HG02840 (cell line): Measurements from ENCODE around the gene IGLL1.
"Not testable (repeated sequence)": the region's sequence is repeated elsewhere in the genome, so short reads cannot be mapped to it uniquely, and the experiment has no call there.

ENCODE experiments used
- ATAC-seq: cut with Tn5 transposase; IDR thresholded peaks from one replicate; pipeline ENCODE4 v1.9.1; 2021; ENCODE audit warnings: mild to moderate bottlenecking, moderate library complexity, moderate number of reproducible peaks; ENCODE audit not compliant: unreplicated experiment, low FRiP score

IGLL1 gene

DNA sequence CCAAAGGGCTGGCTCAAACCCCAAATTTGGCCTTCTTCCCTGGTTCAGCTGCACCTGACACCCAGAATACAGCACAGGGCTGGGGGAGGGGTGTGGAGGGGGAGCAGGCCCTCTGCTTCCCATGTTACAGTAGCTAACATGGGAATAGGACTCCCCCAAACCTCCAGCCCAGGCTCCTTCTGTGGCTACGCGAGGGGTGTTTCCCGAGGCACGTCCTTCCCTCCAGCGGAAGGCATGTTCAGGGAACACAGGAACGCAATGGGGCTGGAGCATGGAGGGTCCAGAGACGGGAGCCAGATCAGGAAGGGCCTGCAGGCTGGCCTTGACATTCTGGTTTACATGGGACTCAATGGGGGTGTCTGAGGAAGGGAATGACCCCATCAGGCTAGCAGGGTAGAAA is 11.8 kb upstream of the IGLL1 start:
- no peak for ATAC-seq

DNA sequence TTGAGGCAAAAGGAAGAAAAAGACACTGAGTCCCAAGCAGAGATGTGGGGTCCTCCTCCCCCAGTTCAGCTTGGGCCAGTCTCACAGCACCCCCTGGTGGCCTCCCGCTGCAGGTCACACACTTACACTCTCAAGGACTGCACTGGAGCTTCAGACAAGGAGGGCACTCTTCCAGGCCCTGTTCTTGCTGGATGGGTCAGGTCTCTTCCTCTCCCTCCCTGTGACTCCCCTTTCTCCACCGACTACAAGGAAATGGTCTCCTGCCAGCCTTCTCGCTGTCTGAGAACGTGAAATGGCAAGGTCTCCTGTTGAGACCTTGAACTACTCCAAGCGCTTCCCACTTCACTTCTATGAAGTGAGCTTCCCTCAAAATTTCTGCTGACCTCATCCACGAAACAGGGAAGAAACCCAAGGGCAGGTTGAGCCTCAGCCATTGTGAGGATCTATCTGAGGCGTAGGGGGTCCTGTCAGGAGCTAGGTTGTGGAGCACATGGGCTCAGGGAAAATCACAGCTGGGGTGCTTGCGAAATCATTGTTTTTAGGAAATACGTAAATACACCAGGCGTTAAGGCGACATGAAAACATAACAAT is 11.2 kb upstream of the IGLL1 start:
- ATAC-seq: no peak

DNA sequence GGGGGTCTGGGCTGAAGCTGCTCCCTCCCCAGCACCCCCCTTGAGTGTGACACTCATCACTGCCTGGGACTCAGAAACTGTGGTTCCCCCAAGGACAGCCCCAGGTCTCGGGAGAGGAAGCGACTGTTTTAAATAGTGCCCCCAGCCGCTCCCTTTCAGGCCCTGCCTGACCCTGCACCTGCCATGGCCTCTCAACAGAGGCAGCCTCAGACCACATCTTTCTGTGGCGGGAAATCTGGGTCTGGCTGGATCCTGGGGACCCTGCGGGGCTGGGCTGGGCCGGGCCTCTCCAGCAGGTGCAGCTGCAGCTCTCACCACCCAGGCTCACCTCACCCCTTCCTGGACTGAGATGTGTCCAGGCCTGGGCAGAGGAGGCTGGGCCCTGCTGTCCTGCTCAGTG is 3.7 kb upstream of the IGLL1 start:
- ATAC-seq: no peak

DNA sequence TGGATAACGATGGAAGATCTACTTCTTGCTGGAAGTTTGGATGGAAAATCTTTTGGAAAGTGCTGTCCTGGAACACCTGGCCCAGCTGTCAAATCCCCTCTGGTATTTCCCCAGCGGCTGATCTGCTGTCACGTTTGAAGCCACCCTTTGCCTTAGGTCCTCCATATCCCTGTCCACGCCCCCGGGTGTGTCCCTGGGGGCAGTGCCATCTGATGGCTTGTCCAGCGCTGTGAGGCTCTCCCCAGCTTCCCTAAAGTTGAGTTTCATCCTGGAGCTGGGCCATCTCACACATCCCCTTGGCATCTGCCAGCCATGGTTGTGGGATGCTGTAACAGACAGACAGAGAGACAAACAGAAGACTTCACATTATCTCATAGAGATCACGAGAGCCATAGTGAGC is 3.1 kb upstream of the IGLL1 start:
- ATAC-seq: no peak

DNA sequence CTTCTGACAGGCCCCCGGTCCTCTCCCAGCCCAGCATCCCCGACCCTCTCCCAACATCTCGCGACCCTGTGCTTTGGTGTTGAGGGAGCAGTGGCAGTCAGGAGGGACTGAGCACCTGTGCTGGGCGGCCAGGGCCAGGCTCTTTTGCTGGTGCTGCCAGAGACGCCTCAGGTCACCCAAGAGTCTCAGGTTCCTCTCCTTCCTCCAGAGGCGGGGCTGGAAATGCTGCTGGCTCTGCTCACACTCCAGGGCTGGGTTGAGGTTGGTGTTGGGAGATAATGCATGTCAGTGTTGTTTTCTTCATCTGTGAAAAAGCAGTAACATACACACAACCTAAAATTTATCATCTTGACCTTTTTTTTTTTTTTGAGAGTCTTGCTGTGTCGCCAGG is 1.2 kb upstream of the IGLL1 start:
- no peak for ATAC-seq

DNA sequence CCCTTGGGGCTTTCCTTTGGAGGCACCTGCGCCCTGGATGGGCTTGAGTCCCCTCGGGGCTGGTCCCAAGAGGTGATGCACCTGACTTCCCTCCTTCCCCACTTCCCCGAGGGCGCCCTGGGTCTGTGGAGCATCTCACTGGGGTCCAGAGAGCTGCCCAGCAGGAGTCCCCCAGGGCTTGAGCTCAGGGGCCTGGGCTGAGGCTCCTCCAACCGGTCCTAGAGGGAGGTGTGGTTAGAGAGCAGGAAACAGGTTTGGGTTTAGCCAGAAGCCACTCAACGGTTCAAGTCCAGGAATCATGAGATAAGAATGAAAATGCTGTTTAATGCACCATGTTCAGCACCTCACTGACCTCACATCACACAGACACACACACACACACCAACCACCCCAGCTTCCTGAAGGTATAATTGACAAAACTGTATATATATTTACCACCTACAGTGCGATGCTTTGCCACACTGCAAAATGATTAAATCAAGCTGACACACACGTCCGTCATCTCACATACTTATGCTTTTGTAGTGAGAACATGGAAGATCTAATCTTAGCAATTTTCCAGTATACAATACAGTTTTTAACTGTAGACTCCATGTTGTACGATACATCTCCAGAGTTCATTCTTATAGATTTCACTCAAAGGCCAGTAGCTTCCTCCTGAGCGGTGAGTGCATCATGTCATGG is 628 bp upstream of the IGLL1 start:
- ATAC-seq: no peak

DNA sequence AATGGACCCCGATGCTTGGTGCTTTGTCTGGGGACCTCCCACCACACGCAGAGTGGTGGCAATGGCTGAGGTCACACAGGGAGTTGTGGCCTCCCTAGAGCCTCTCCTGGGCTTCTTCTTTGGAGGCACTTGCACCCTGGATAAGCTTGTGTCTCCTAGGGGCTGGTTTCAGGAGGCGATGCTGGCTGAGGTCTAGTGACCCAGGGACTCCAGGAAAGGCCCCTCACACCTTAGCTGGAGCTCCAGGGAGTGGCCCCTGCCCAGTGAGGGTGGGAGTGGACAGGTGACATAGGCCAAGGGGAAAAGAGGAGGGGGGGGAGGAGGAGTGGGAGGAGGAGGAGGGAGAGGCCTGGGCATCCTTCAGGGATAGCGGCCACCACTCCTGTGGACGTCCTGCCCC is 810 bp downstream of the IGLL1 start:
- ATAC-seq: no peak

DNA sequence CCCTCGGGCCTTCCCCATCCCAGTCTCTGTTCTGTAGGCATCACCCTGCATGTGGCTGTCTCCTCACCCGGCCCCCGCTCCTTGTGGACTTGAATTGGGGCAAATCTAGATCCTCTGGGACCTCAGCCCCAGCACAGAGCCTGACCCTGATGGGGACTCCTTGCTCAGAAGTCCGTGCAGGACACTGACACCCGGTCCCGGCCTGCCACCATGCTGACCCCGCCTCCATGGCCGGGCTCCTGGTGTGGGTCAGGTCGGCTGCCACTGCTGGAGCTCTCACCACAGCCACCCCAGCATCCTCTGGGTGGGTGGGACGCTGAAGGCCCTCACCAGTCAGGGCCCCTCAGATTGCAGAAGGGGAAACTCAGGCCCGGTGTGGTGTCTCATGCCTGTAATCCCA is 1.8 kb downstream of the IGLL1 start:
- ATAC-seq: no peak

DNA sequence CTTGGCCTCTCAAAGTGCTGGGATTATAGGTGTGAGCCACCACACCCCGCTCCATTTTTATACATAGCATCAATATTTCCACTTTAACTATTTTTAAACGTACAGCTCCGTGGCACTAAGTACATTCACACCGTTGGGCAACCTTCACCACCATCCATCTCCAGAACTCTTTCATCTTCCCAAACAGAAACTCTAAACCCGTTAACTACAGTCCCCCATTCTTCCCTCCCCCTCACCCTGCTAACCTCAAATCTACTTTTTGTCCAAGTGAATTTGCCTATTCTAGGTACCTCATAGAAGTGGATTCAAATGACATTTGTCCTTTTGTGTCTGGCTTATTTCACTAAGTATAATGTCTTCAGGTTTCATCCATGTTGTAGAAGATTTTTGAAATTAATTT is 3.4 kb downstream of the IGLL1 start:
- ATAC-seq: no peak

DNA sequence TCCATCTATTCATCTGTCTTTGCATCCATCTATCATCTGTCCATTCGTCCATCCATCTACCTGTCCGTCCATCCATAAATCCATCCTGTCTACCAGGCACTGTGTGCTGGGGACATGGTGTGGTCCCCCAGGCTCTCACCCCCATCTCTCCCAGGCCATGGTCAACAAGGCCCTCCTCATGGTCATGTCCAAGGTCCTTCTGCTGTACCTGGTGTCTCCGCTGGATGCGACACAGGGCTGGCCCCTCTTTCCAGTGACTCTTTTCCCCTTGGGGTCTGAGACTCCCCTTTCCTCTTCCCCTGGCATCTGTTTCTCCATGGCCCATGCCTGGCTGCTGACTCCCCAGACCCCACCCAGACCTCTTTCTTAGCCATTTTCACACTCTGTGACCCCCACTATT is 4.5 kb downstream of the IGLL1 start:
- no peak for ATAC-seq

DNA sequence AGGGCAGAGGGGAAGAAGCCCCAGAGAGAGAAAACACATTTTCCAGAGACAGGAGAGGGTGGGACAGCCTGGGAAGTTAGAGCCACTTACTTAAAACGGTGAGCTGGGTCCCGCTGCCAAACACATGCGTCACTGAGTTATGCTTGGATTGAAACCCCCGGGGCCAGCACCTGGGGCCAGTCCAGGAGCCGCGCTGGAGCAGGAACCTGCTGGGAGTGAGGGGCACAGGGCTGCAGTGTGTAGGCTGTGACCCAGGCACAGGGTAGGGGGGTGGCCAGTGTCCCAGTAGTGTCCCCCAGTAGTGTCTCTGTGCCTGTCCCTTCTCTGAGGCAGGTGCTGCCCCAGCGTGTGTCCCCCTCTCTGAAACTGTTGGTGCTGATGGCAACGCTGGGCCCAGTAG is 5.2 kb downstream of the IGLL1 start:
- ATAC-seq: no peak

DNA sequence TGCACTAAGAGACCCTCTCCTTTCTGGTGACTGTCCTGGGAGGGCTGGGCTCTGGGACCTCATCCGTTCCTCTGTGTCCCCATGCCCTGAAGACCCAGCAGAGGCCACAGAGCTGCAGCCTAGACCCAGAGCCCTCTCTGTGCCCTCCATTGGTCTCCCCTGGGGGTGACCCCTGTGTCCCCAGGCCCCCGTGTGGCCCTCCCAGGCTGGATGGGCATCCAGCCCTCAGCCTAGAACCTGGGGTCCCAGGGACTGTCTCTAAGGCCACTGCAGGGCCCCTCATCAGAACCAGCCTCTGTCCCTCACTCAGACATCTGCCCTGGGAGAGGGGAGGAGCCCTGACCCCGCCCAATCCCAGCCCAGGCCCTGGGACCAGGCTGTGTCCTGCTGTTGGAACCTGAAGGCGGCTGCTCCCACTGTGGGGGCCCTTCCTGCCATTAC is 5.7 kb downstream of the IGLL1 start:
- ATAC-seq: no peak

DNA sequence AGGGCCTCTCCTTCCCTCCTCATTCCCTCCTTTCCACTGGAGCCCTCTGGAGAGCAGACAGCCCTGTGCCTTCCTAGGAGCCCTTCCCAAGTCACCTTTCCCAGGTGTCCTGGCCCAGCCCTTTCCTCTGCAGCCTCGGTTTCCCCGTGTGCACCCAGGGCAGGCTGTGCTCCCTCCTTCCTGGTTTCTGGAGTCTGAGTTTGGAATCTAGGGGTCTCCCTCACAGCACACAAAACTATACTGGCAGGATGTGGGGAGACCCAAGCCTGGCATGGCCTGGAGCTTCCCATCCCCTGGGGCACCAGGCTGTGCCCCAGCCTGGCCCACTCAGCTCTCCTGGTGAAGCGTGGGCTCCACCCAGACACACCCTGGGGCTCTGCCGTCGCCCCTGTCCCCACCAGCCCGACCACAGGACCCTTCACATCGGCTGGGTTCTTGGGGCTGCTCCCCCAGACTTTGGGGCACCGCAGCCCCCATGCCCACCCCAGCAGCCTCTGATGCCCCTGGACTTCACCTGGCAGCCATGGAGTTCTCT is 6.3 kb downstream of the IGLL1 start:
- ATAC-seq: not testable (repeated sequence)

DNA sequence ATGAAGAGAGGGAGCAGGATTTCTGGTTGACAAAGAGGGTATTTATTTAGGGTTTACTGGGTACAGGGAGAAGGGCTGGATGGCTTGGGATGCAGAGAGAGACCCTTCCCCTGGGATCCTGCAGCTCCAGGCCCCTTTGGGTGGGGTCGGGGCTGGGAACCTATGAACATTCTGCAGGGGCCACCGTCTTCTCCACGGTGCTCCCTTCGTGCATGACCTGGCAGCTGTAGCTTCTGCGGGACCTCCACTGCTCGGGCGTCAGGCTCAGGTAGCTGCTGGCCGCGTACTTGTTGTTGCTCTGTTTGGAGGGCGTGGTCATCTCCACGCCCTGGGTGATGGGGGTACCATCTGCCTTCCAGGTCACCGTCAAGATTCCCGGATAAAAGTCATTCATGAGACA is 7.0 kb downstream of the IGLL1 start:
- ATAC-seq: not testable (repeated sequence)

DNA sequence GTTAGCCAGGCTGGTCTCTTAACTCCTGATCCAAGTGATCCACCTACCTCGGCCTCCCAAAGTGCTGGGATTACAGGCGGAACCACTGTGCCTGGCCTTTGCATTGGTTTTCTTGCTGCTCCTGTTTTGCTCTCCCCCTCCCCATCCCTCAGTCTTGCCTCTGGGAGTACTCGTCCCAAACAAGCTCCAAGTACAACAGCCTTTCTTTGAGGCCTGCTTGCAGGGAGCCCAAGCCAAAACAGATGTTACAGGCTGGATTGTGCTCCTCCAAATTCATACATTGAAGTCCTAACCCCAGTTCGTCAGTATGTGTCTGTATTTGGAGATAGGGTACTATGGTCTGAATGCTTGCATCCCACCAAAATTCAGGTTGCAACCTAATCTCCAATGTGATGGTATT is 8.6 kb downstream of the IGLL1 start:
- ATAC-seq: no peak

DNA sequence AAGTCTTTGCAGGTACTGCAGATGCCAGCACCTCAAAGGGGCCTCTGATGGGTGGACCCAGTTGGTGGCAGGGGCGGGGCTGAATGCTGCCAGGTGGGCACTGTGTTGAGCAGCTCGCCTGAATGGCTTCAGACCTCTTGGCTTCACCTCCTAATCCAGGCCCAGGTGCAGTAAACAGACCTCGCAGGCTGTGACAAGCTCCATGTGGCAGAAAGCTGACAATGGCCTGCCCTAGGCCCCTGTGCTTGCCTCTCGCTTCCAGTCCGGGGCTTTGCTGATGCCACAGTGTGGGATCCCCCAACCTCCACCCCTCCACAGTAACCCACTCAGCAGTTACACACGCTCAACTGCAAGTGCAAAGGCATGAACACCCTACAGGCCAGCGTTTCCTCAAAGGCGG is 9.4 kb downstream of the IGLL1 start:
- no peak for ATAC-seq

DNA sequence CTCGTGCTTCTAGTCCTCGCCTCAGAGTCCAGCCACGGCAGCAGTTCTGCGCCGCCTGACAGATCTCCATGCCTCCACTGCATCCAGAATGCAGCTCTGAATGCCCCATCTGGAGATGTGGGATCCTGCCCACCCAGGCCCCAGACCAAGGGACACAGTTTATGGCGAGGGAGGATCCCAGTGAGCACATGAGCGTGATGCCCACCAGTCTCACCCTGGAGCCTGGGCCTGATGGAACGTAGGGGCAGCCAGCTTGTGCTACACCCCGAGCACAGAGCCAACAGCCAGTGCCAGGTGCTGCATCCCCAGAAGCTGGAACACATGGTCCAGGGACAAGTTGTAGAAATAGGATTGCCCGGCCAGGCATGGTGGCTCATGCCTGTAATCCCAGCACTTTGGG is 10.4 kb downstream of the IGLL1 start:
- no peak for ATAC-seq

DNA sequence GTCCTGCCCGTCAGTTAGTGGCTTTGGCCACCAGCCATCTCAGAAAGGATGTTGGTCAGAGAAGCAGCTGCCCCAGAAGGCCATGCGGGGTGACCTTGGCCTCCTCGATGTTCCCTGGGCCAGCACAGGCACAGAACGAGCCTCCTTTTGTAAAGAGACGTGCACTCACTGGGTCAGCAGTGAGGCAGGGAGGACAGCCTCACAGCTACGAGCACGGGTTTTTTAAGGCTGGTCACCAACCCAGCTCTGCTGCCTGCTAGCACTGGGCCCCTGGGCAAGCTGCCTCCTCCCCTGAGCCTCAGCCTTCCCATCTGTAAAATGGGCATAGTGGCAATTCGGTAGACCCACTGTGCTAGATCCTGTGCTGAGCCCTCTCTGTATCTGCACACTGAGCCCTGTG is 10.8 kb downstream of the IGLL1 start:
- ATAC-seq: no peak

DNA sequence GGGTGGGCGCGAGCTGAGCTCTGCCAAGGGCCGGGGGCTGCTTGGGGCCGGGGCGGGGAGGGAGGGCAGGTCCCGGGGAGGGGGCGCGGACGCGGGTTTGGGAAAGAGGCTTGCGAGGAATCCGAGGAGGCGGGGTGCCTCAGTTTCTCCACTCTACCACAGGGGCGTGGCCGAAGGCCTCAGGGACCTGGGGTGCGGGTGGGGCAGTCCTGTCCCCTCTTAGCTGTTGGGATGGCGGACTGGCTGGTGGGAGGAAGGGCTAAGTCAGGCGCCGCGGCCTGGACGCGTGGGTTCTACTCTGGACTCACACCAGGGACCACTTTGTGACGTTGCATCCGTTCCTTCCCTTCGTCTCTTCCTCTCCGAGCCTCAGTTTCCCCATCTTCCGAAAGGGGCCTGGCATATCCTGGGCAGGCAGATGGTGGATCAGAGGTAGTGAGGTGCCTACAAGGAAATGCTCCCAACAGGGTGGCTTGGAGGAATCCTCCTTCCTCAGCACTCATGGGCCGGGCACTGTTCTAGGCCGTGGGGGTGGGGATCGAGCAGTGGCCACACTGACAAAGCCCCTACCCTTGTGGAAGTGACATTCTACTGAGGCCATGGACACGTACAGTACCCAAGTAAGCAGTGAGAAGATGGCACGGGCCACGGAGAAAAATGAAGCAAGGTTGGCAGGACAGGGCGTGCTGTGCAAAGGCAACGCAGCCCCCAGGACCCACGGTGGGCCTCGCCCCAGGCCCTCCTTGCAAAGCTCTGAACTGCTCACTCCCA is 13.2 kb downstream of the IGLL1 start:
- ATAC-seq: no peak

DNA sequence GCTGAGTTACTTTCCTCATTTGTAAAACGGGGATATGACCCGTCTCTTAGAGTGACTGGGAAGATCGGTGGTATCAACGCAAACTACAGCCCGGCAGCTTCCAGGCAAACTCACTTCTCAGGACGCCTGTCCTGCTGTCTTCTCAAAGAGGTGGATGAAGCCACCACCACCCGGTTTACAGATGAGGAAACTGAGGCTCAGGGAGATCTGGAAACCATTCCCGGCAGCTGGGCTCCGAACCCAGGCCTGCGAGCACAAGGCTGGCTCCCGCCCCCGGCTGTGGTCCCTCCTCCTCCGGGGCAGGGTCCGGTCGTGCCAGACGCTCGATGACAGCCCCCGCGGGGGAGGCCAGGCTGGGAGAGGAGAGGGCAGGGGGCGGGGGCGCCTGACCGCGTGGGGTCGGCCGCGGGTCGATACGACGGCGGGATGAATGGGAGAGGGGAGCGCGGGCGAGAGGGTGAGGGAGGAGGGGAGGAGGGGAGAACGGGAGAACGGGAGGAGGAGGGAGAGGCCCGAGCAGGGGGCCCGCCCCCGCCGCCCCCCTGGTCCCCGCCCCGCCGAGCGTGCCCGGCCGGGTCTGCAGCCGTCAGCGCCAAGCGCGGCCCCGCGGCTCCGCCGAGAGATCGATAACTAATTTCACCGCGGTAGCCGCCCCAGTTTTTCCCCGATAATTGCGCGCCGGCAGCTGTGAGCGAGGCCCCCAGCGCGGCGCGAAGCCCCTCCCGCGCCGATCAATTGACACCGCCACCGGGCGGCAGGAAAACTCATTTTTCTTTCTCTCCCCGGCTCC is 14.0 kb downstream of the IGLL1 start:
- no peak for ATAC-seq
